ENCODE results near the gene CIC. TPM values are rescaled to one million over a fixed set of nuclear protein-coding genes. Genes with fewer than 3 reads are reported as not detected.

Gene CIC
- total and polyA plus RNA-seq, 2 of the 13 experiments (the other 11 are each of a cell fraction or from before 2014, with no cell fraction given), result 5.9 to 8.0 TPM

- no peak for TF ChIP-seq ZBTB39 (CRISPR knock-in tag; IDR thresholded peaks at IDR 0.05)
- no peak for TF ChIP-seq PRPF4 (IDR thresholded peaks at IDR 0.05; ENCODE audit: low read depth, low read length, poor library complexity, severe bottlenecking)
- TF ChIP-seq THAP11 (CRISPR knock-in tag; IDR thresholded peaks at IDR 0.05), result 0 out of 2 replicates have a peak, but pooled peaks have one; percentile 4
- TF ChIP-seq CCDC6 (CRISPR knock-in tag; IDR thresholded peaks at IDR 0.05), result no peak
- TF ChIP-seq ZNF232 (CRISPR knock-in tag; IDR thresholded peaks at IDR 0.05; ENCODE audit: borderline replicate concordance), result no peak
- no peak for TF ChIP-seq NONO (IDR thresholded peaks at IDR 0.05)
- no peak for TF ChIP-seq NONO (CRISPR knock-in tag; conservative IDR thresholded peaks at IDR 0.05)
- TF ChIP-seq ZNF253 (CRISPR knock-in tag; IDR thresholded peaks at IDR 0.05; ENCODE audit: borderline replicate concordance), result no peak
- no peak for TF ChIP-seq CSRNP2 (CRISPR knock-in tag; conservative IDR thresholded peaks at IDR 0.05; ENCODE audit: low read depth)
- no peak for TF ChIP-seq RNF219 (CRISPR knock-in tag; IDR thresholded peaks at IDR 0.05)
- no peak for TF ChIP-seq ZNF816 (CRISPR knock-in tag; IDR thresholded peaks at IDR 0.05; ENCODE audit: borderline replicate concordance)
- TF ChIP-seq ATF6 (CRISPR knock-in tag; conservative IDR thresholded peaks at IDR 0.05), result no peak
- no peak for TF ChIP-seq TP53 (CRISPR knock-in tag; conservative IDR thresholded peaks at IDR 0.05)
- TF ChIP-seq GZF1 (CRISPR knock-in tag; IDR thresholded peaks at IDR 0.05), result no peak
- no peak for TF ChIP-seq IRX3 (CRISPR knock-in tag; IDR thresholded peaks at IDR 0.05; ENCODE audit: borderline replicate concordance, low read depth)
- no peak for TF ChIP-seq ZNF260 (CRISPR knock-in tag; IDR thresholded peaks at IDR 0.05; ENCODE audit: borderline replicate concordance, low read depth)
- no peak for TF ChIP-seq KDM6A (CRISPR knock-in tag; IDR thresholded peaks at IDR 0.05; ENCODE audit: low read depth)
- TF ChIP-seq ZFP41 (CRISPR knock-in tag; IDR thresholded peaks at IDR 0.05; ENCODE audit: borderline replicate concordance), result no peak
- no peak for TF ChIP-seq ZNF580 (CRISPR knock-in tag; IDR thresholded peaks at IDR 0.05; ENCODE audit: borderline replicate concordance, low read depth)
- peak; percentile 84 for TF ChIP-seq RBFOX2 (IDR thresholded peaks at IDR 0.05; ENCODE audit: low read depth, low read length)
- TF ChIP-seq HNRNPLL (IDR thresholded peaks at IDR 0.05; ENCODE audit: low read depth, low read length, poor library complexity, severe bottlenecking), result no peak
- TF ChIP-seq RBM22 (optimal IDR thresholded peaks at IDR 0.05; ENCODE audit: low read length), result no peak
These were observed 15.0 kb downstream of the CIC start (continued) for GRCh38 chr19:42284066-42284501.
